Caco-2 (cell line): ENCODE data around the gene KIF18B. TPM values are rescaled to one million over a fixed set of nuclear protein-coding genes. Genes with fewer than 3 reads are reported as not detected.

Experiments
- BruUV-seq: library from RNA; stranded (reverse); fragments of 400-500 nt; replicated peaks from 2 replicates; lab custom pipeline; 2021; lab: Mats Ljungman, UMichigan
- CTCF ChIA-PET: fragments of 300-600 bp; sonication (Branson Sonifier 250); formaldehyde crosslinking; loops from one replicate; lab custom pipeline; 2022; ENCODE audit warnings: antibody characterized with exemption; lab: Charles Lee
- POLR2A ChIA-PET: fragments of 300-600 bp; sonication (Branson Sonifier 250); formaldehyde crosslinking; loops from one replicate; lab custom pipeline; 2022; ENCODE audit warnings: antibody characterized with exemption; lab: Charles Lee
- DNase-seq, 2 experiments: peaks; one replicate each; pipeline versions ENCODE4 v3.0.0 to v3.0.0-alpha.2; 2020 to 2022
- H3K27me3 ChIP-seq: replicated peaks from 2 replicates; pipeline ENCODE4 v1.6.0; 2011; ENCODE audit warnings: low read length; ENCODE audit not compliant: control insufficient read depth, insufficient read depth
- H3K36me3 ChIP-seq: 2 replicates; pipeline ENCODE4 v1.5.1; 2011; ENCODE audit warnings: low read length; ENCODE audit not compliant: control insufficient read depth, insufficient read depth
- H3K4me1 ChIP-seq: fragments of 250-450 bp; sonication (Bioruptor Pico); 2 replicates; pipeline ENCODE4 v1.5.1; 2020; ENCODE audit warnings: mild to moderate bottlenecking
- H3K4me3 ChIP-seq: 2 replicates; pipeline ENCODE4 v1.5.1; 2011; ENCODE audit warnings: low read depth, mild to moderate bottlenecking, control low read depth, low read length
- H3K9me3 ChIP-seq: fragments of 250-450 bp; sonication (Bioruptor Pico); 2 replicates; pipeline ENCODE4 v1.5.1; 2020; ENCODE audit warnings: mild to moderate bottlenecking, moderate library complexity
- H3K27ac Mint-ChIP-seq: one replicate; pipeline ENCODE4 v1.8.0; 2022; ENCODE audit warnings: mixed read lengths; ENCODE audit not compliant: unreplicated experiment
- H3K27me3 Mint-ChIP-seq: one replicate; pipeline ENCODE4 v1.8.0; 2022; ENCODE audit warnings: mixed read lengths; ENCODE audit not compliant: insufficient read depth, unreplicated experiment
- H3K36me3 Mint-ChIP-seq: one replicate; pipeline ENCODE4 v1.8.0; 2022; ENCODE audit warnings: mild to moderate bottlenecking, mixed read lengths; ENCODE audit not compliant: insufficient read depth, unreplicated experiment
- H3K4me1 Mint-ChIP-seq: one replicate; pipeline ENCODE4 v1.8.0; 2022; ENCODE audit warnings: low read depth, mixed read lengths; ENCODE audit not compliant: unreplicated experiment
- H3K4me3 Mint-ChIP-seq: one replicate; pipeline ENCODE4 v1.8.0; 2022; ENCODE audit warnings: mild to moderate bottlenecking, moderate library complexity, mixed read lengths; ENCODE audit not compliant: unreplicated experiment
- H3K9me3 Mint-ChIP-seq: one replicate; pipeline ENCODE4 v1.8.0; 2022; ENCODE audit warnings: mixed read lengths; ENCODE audit not compliant: unreplicated experiment
- intact Hi-C: fragments of 100-400 bp; cut with micrococcal nuclease; formaldehyde crosslinking; loops from one replicate; pipeline ENCODE4 v1.10.0; 2022; ENCODE audit not compliant: unreplicated experiment
- total RNA-seq: library from RNA; stranded (reverse); gene quantifications from 2 replicates; pipeline ENCODE4 v1.2.3, GENCODE V29; 2022
- TF ChIP-seq, protein P1 (sequence below), 2 experiments: fragments of 200-600 bp in 1 of 2; IDR thresholded peaks; 1 replicate in 1 of 2; 2 replicates in 1 of 2; pipeline versions ENCODE4 v1.5.1 to v1.8.0; 2011 to 2022; ENCODE audit warnings: antibody characterized with exemption in 1 of 2, control low read depth in 1 of 2, inconsistent platforms in 1 of 2, low read depth in 1 of 2, low read length in 1 of 2, mild to moderate bottlenecking in 1 of 2, moderate library complexity in 1 of 2; ENCODE audit not compliant: insufficient read depth in 1 of 2, severe bottlenecking in 1 of 2, unreplicated experiment in 1 of 2

KIF18B gene
- total RNA-seq, 1 experiment from 2014 or later, result 68.4 TPM

DNA sequence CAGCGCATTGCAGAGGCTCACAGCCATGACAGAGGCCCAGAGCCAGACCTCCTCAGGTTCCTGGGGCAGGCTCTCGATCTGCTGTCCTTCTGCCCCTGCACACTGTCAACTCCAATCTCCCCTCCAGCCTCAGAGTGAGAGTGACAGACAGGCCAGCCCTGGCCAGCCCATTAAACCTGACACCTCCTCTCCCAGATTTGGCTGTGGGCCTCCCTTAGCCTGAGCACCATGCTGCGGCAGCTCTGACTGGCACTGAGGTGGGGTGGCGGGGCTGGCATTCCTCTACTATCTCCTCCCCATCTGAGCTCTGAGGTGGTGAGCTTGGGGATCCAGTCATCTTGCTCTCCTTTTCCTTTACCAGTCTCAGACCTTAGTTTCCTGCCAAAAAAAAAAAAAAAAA is 36.0 kb upstream of the KIF18B start:
- no peaks in the 10 kb centered on the region for H3K36me3 Mint-ChIP-seq
- intact Hi-C loops, result no loop called here
- H3K27me3 ChIP-seq, result no peaks in the 10 kb centered on the region
- no peak overlapping the region for H3K27ac Mint-ChIP-seq
- no TSS peak for BruUV-seq
- peaks cover 12% of the 10 kb centered on the region for H3K4me1 Mint-ChIP-seq
- H3K4me3 Mint-ChIP-seq, result no peak overlapping the region
- peaks cover 32% of the 10 kb centered on the region for H3K4me1 ChIP-seq
- H3K9me3 ChIP-seq, result no peaks in the 10 kb centered on the region
- peaks cover 3% of the 10 kb centered on the region for H3K27me3 Mint-ChIP-seq
- H3K9me3 Mint-ChIP-seq, result no peaks in the 10 kb centered on the region
- no peak overlapping the region for H3K4me3 ChIP-seq
- POLR2A ChIA-PET, result no interaction called here
- TF ChIP-seq, protein P1, sequence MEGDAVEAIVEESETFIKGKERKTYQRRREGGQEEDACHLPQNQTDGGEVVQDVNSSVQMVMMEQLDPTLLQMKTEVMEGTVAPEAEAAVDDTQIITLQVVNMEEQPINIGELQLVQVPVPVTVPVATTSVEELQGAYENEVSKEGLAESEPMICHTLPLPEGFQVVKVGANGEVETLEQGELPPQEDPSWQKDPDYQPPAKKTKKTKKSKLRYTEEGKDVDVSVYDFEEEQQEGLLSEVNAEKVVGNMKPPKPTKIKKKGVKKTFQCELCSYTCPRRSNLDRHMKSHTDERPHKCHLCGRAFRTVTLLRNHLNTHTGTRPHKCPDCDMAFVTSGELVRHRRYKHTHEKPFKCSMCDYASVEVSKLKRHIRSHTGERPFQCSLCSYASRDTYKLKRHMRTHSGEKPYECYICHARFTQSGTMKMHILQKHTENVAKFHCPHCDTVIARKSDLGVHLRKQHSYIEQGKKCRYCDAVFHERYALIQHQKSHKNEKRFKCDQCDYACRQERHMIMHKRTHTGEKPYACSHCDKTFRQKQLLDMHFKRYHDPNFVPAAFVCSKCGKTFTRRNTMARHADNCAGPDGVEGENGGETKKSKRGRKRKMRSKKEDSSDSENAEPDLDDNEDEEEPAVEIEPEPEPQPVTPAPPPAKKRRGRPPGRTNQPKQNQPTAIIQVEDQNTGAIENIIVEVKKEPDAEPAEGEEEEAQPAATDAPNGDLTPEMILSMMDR (IDR thresholded peaks at IDR 0.05; ENCODE audit: insufficient read depth in 1 of 2, low read depth in 1 of 2, low read length in 1 of 2, severe bottlenecking in 1 of 2, unreplicated experiment in 1 of 2), result no peak
- no peak for DNase-seq
- no peaks in the 10 kb centered on the region for H3K36me3 ChIP-seq
- CTCF ChIA-PET, result interaction anchor here (0.6 kb wide), 1 partner anchor 43 kb away, joined by 5 read pairs; no protein-coding TSS in a partner anchor

DNA sequence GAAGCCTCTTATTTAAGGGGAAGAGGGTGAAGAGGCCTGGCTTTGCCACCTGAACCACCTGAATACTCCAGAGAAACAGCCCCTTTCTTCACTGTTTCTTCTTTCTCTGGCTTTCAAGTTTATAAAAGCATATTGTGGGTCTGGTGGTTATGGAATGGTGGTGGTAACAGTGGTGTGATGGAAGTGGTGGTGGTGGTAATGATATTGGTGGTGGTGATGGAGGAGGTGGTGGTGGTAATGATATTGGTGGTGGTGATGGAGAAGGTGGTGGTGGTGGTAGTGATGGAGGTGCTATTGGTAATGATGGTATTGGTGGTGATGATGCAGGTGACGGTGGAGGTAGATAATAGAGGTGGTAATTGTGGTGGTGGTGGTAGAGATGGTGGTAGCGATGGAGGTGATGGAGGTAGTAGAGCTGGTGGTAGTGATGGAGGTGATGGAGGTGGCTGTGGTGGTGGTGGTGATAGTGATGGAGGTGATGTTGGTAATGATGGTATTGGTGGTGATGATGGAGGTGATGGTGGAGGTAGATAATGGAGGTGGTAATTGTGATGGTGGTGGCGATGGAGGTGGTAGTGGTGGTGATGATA is 34.6 kb upstream of the KIF18B start:
- CTCF ChIA-PET, result interaction anchor here (1.0 kb wide), 1 partner anchor 14 kb away, joined by 3 read pairs; the partner anchor contains the start of gene C1QL1

DNA sequence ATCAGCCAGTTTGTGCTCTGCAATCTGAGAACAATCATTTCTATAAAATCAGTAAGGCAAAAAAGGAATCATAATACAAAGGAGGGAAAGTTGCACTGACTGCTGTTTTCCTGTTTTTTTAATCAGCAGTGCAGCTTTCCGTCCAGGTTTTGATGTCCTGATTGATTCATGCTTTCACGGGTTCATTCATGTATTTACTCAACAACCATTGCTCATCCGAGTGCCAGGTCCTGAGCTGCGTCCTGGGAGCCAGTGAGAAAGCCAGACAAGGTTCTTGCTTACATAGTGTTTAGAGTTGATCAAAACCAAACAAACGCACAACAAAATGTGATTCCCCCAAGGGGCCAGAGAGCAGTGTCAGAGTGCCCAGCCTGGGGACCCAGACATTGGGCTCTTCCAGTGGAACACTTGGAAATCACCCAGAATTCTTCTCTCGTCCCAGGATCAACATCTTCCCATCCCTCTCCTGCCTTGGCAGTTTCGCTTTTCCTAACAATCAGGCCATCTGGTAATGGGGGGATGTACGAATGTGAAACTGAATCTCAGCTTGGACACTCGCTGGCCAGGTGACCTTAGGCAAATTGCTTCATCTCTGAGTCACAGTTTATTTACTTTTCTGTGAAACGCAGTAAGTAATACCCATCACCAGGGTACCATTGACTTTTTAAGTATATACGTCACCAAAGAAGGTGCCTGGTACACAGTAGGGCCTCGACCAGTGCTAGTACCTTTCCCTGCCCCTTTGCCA is 33.8 kb upstream of the KIF18B start:
- POLR2A ChIA-PET, result no interaction called here
- Mint-ChIP-seq H3K9me3 (no peaks in the 10 kb centered on the region), H3K27ac (no peak overlapping the region), H3K27me3 (peaks cover 3% of the 10 kb centered on the region), H3K36me3 (no peaks in the 10 kb centered on the region), H3K4me3 (no peak overlapping the region), H3K4me1 (peaks cover 12% of the 10 kb centered on the region)
- Histone ChIP-seq H3K36me3 (no peaks in the 10 kb centered on the region), H3K27me3 (no peaks in the 10 kb centered on the region), H3K9me3 (no peaks in the 10 kb centered on the region), H3K4me1 (peaks cover 32% of the 10 kb centered on the region), H3K4me3 (no peak overlapping the region)
- CTCF ChIA-PET, result interaction anchor here (0.6 to 1.0 kb wide), 2 partner anchors 13 to 167 kb away, joined by 3 read pairs; partner anchors contain the start of genes C1QL1 and HEXIM1
- TF ChIP-seq, protein P1 (IDR thresholded peaks at IDR 0.05; ENCODE audit: insufficient read depth in 1 of 2, low read depth in 1 of 2, low read length in 1 of 2, severe bottlenecking in 1 of 2, unreplicated experiment in 1 of 2), result no peak
- no TSS peak for BruUV-seq
- intact Hi-C loops, result no loop called here
- DNase-seq, result peak in 1 of 2 experiments; percentile 29

More for the DNA sequence above, 34.6 kb upstream of the KIF18B start:
- peaks cover 32% of the 10 kb centered on the region for H3K4me1 ChIP-seq
- Mint-ChIP-seq H3K27me3 (peaks cover 3% of the 10 kb centered on the region), H3K9me3 (no peaks in the 10 kb centered on the region), H3K27ac (no peak overlapping the region), H3K36me3 (no peaks in the 10 kb centered on the region), H3K4me1 (peaks cover 12% of the 10 kb centered on the region), H3K4me3 (no peak overlapping the region)
- DNase-seq, result no peak
- POLR2A ChIA-PET, result no interaction called here
- intact Hi-C loops, result no loop called here
- no peaks in the 10 kb centered on the region for H3K36me3 ChIP-seq
- no TSS peak for BruUV-seq
- no peaks in the 10 kb centered on the region for H3K9me3 ChIP-seq
- no peak overlapping the region for H3K4me3 ChIP-seq
- no peaks in the 10 kb centered on the region for H3K27me3 ChIP-seq
- TF ChIP-seq, protein P1 (IDR thresholded peaks at IDR 0.05; ENCODE audit: insufficient read depth in 1 of 2, low read depth in 1 of 2, low read length in 1 of 2, severe bottlenecking in 1 of 2, unreplicated experiment in 1 of 2), result no peak
